GM13977 (cell line): Measurements from ENCODE around the gene ABHD10.

ENCODE experiments used
- DNase-seq: peaks from one replicate; pipeline ENCODE4 v3.0.0; 2012; ENCODE audit warnings: low spot score
- CTCF ChIP-seq: IDR thresholded peaks from 2 replicates; pipeline ENCODE4 v1.5.1; 2012; ENCODE audit warnings: mild to moderate bottlenecking, control low read depth; ENCODE audit not compliant: insufficient read depth; ENCODE audit errors: extremely low read depth, missing control alignments
- in situ Hi-C: fragments of 300-500 bp; cut with MboI; formaldehyde crosslinking; loops from one replicate; pipeline ENCODE4 v1.12.0; 2022; ENCODE audit warnings: low sequenced_read_pairs, low pct_unique_long_range_greater_than_20kb, mixed read lengths, inconsistent platforms; ENCODE audit not compliant: unreplicated experiment

The ABHD10 gene

DNA sequence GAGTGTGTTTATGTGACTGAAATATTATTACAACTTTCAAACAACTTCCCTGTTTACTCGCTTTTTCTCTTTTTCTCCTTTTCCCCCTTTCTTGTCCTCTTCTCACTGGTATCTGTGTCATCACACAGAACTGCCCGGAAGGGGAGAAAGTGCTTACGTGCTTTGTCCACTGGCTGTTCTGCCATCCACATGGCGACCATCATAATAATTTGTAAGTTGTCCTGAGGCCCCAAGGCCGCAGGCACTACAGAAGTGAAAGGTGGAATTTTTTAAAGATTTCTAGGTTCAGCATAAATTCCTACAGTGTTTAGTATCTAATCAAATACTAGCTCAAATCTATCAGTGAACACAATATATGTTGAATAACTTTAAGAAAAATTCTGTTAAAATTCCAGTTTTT is 26.7 kb upstream of the ABHD10 start:
- no peak for DNase-seq
- no peak for TF ChIP-seq CTCF
- in situ Hi-C loops = no loop called here

DNA sequence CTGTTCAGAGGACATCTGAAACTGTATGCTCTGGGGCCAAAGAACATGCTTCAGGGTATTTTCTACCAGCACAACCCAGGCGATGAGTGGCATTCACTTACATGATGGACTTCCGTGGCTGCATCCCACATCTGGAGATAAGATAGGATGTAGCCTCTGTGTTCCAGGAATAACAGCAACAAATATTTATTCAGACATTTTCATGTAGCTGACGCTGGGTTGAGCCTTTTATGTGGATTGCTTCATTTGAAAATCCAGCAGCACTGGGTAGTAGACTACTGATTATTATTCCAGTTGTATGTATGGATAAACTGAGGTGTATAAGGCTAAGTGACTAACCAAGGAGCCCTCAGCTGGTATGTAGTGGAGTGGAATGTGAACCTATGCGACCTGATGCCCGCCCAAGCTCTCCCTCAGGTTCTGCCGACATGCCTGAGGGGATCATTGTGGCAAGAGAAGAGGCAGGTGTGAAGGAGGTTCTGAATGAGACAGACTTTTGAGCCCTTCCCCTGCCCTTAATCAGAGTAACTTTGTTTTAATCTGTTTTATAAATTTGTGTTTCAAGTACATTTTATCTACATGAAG is 25.9 kb upstream of the ABHD10 start:
- in situ Hi-C loops = no loop called here
- no peak for DNase-seq
- no peak for TF ChIP-seq CTCF

DNA sequence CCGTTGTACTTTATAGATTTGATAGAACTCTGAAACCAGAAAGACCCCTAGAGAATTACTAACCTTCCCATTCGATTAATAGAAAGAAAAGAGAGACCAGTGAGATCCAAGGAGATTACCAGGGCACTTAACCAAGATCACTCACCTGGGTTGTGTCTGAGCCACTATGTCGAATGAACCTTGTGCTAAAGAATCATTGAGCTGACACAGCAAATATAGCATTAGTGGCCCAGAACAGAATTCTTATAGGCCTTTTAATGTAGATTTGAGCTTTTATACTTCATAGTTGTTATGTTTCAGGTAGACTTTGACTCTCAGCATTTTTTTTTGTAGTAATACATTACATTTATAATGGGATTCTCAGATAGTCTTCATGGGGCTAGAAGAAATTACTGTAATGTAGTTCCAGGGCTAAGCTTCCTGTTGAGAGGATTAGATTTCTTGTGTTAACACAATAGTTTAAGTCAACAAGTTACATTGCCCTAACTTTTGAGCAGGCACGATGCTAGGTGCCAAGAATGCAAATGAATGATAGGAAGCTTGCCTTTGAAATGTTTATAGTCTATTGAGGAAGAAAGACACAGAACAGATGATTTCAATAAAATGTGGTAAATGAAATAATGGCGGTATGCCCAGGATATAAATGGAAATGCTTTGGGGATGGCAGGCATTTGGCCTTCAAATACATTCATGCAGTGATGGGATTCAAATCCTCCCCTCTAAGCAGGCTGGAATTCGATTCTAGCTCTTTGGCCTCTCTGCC is 24.4 kb upstream of the ABHD10 start:
- DNase-seq = no peak
- no peak for TF ChIP-seq CTCF
- in situ Hi-C loops = no loop called here

DNA sequence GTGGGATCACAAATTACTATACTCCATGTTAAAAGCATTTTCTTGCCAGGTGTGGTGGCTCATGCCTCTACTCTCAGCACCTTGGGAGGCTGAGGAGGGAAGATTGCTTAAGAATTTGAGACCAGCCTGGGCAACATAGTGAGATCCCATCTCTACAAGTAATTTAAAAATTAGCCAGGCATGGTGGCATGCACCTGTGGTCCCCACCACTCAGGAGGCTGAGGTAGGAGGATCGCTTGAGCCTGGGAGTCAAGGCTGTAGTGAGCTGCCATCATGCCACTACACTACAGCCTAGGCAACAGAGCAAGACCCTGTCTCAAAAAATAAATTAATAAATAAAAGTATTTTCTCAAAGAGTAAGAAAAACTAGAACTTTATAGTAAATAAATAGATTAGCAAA is 22.9 kb upstream of the ABHD10 start:
- in situ Hi-C loops = no loop called here
- TF ChIP-seq CTCF = no peak

DNA sequence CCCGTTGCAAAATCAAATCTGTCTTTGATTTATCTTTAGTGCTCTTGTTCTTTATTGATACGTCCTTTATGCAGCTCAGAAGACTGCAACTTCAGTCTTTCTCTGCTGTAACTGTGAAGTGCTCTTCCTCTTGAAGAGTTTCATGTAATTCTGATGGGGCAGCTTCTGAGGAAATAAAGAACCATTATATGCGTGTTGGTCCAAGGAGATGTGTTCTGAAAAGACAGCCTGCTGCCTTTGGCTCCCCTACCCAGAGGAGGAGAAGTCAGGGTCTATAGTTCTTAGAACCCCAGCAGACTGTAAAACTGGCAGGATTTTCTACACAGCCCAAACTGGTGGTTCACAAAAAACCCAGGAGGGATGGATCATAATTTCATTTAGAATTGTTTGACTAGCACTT is 22.4 kb upstream of the ABHD10 start:
- DNase-seq = no peak
- no peak for TF ChIP-seq CTCF
- in situ Hi-C loops = no loop called here

More for the DNA sequence above, 22.9 kb upstream of the ABHD10 start:
- no peak for DNase-seq

DNA sequence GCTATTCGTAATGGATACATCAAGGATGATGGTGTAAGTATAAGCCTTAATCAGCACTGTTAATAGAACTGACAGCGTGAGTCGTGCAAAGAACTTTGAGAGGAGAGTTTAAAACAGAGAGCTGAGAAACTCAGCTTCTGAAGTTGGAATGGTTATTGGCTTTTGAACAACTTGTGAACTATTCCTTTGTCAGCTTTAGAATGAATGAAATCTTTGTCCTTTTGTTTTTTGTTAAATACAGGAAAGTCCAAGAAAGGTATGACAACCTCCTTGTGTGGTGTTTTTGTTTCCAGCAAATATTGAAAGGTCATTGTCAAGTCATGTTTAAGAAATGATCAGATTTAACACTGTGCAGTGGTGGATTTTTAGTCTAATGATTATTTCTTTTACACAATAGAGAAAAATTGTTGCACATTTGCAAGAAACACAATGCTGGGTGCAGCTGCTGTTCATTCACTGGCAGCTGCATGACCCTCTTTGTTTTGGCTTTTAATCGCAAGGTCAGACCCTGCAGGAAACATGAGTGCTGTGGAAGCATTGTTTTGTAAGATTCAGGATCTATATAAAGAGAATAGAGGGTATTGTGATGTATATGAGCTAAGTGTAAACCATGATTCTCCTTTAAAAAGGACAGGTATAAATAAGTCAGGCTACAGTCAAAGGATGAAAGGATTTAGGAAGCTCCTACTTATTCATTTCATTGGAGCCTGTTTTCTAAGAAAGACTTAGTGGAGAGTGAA is 21.7 kb upstream of the ABHD10 start:
- no peak for TF ChIP-seq CTCF
- DNase-seq = no peak
- in situ Hi-C loops = no loop called here
